Bronchial epithelial cell (primary cell): ENCODE results near the gene MSI1. TPM values are rescaled to one million over a fixed set of nuclear protein-coding genes. Genes with fewer than 3 reads are reported as not detected.

Experiments used
- DNase-seq: peaks from one replicate; pipeline ENCODE4 v3.0.0-alpha.2; 2010; ENCODE audit warnings: low read depth
- FAIRE-seq: peaks from 2 replicates; lab custom pipeline; 2011; peaks lifted over from hg19 to GRCh38; lab: Jason Lieb, UNC
- H3K27me3 ChIP-seq: 2 replicates; pipeline ENCODE4 v1.5.1; 2011; ENCODE audit warnings: low read length; ENCODE audit not compliant: control insufficient read depth, insufficient read depth
- H3K36me3 ChIP-seq: 2 replicates; pipeline ENCODE4 v1.5.1; 2011; ENCODE audit warnings: low read length; ENCODE audit not compliant: control insufficient read depth, insufficient read depth
- H3K4me3 ChIP-seq: 2 replicates; pipeline ENCODE4 v1.5.1; 2011; ENCODE audit warnings: mild to moderate bottlenecking, low read depth, low read length, control low read depth
- total RNA-seq: library from RNA; depleted of rRNA; stranded (reverse); fragments of >200 nt; gene quantifications from 2 replicates; pipeline ENCODE4 v1.2.1, GENCODE V29; 2014
- TF ChIP-seq, protein P1 (sequence below): IDR thresholded peaks from 2 replicates; pipeline ENCODE4 v1.5.1; 2011; ENCODE audit warnings: mild to moderate bottlenecking, moderate library complexity, low read length, control low read depth, inconsistent platforms; ENCODE audit not compliant: insufficient read depth, severe bottlenecking

The MSI1 gene
- total RNA-seq, 1 donor from 2014 or later = not detected

DNA sequence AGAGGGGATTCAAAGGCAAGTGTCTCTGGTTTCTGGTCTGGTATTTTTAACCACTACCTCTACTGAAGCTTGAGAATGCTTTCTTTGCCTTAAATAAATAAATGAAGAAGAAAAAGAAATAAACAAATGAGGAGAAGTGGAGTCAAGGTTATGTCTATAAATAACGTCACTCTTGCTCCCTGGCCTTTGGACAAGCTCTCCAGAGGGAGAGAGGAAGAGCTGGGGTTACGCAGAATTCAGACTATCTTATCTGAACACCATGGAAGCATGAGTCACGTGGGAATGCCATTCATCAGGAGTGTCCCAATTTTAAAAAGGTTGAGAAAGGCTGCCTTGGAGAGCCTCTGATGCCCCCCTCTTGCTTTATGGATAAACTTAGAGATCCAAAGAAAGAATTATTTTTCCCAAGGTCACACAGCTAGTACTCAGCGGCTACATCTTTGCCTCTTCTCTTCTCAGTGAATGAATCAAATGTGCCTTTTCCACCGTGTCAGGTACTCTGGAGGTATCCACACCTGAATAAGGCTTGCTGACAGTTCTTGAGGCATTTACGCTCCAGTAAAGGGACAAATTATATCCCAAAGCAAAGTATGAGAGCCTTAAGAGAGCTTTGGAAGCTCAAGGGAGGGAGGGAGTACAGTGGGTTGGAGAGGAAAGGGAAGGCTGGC is 12.9 kb upstream of the MSI1 start:
- H3K27me3 ChIP-seq = peaks cover 2% of the 10 kb centered on the region
- TF ChIP-seq, protein P1, sequence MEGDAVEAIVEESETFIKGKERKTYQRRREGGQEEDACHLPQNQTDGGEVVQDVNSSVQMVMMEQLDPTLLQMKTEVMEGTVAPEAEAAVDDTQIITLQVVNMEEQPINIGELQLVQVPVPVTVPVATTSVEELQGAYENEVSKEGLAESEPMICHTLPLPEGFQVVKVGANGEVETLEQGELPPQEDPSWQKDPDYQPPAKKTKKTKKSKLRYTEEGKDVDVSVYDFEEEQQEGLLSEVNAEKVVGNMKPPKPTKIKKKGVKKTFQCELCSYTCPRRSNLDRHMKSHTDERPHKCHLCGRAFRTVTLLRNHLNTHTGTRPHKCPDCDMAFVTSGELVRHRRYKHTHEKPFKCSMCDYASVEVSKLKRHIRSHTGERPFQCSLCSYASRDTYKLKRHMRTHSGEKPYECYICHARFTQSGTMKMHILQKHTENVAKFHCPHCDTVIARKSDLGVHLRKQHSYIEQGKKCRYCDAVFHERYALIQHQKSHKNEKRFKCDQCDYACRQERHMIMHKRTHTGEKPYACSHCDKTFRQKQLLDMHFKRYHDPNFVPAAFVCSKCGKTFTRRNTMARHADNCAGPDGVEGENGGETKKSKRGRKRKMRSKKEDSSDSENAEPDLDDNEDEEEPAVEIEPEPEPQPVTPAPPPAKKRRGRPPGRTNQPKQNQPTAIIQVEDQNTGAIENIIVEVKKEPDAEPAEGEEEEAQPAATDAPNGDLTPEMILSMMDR = no peak
- H3K36me3 ChIP-seq = no peaks in the 10 kb centered on the region
- DNase-seq (peak; percentile 10), FAIRE-seq (no peak)
- no peak overlapping the region for H3K4me3 ChIP-seq

DNA sequence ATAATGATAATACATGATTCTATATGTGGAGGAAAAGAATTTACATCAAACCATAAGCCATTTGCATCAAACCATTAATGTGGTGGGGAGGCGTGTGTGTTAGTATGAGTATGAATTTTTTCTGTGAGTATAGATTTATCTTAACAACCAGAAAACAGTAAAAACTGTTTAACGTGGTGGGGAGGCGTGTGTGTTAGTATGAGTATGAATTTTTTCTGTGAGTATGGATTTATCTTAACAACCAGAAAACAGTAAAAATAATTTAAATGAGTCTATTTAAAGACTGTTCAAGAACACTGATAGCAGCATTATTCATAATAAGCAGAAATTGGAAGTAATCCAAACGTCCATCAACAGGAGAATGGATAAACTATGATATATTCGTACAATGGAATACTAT is 9.1 kb upstream of the MSI1 start:
- FAIRE-seq = no peak
- TF ChIP-seq, protein P1 = no peak

DNA sequence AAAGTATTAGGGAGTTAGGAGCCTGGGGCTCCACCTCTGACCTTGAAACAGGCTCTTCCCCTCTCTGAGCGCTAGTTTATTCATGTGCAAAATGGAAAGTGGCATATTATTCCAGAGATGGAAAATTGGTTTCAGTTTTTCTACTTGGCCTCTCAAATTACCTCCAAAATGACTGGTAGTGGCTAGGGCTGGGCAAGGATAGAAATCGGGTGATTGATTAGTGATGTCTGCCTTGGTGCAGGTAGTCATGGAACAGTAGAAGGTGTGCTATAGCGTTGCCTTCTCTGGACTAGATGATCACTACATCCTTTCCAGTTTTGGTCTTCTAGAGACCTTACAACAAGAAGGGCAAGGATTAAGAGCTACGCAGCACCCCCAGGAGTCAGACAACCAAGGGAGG is 8.6 kb upstream of the MSI1 start:
- Histone ChIP-seq H3K4me3 (no peak overlapping the region), H3K27me3 (peaks cover 5% of the 10 kb centered on the region), H3K36me3 (no peaks in the 10 kb centered on the region)
- FAIRE-seq = no peak
- TF ChIP-seq, protein P1 = no peak
- DNase-seq = no peak

More for the DNA sequence above, 9.1 kb upstream of the MSI1 start:
- peaks cover 3% of the 10 kb centered on the region for H3K27me3 ChIP-seq
- H3K36me3 ChIP-seq = no peaks in the 10 kb centered on the region
- no peak overlapping the region for H3K4me3 ChIP-seq
- DNase-seq = no peak

DNA sequence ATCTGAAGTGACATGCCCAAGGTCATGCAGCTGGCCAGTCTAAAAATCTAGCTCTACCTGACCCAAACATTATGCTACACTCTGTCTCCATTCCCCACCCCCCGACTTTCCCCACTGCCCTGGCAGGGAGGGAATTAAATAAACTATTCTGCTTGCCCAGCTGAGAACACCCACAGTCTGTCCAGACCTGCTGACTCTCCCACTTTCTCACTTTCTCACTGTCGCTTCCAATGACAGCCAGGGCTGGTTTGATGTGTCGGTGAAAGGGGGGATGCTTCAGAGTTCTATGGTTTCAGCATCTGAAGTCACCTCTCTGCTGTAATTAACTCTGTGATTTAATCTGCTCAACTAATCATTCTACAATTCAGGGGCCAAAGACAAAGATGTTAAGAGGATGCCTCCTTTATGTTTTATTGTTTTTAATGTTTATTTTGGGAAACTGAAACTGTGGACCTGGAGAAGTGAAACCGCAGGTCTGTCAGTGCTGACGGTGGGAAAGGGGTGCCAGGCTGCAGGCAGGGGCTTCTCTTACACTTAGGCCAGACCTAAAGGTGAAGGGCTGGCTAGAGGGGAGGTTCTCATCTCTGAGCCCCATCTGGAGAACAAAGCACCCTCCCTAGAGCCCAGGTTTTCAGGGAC is 8.1 kb upstream of the MSI1 start:
- Histone ChIP-seq H3K27me3 (peaks cover 5% of the 10 kb centered on the region), H3K36me3 (no peaks in the 10 kb centered on the region)
- FAIRE-seq = no peak

DNA sequence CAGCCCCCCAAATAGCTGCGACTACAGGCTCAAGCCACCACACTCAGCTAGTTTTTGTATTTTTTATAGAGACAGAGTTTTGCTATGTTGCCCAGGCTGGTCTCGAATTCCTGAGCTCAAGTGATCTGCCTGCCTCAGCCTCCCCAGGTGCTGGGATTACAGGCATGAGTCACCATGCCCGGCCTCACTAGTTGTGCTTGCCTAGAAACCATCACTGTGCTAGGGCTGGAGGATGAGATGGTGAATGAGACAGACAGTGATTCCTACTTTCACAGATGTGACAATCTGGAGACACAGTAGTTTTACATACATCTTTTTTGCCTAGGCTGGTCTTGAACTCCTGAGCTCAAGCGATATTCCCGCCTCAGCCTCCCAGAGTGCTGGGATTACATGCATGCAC is 7.5 kb upstream of the MSI1 start:
- TF ChIP-seq, protein P1 = no peak
- Histone ChIP-seq H3K36me3 (no peaks in the 10 kb centered on the region), H3K27me3 (peaks cover 7% of the 10 kb centered on the region), H3K4me3 (no peak overlapping the region)
- FAIRE-seq (no peak), DNase-seq (peak; percentile 34)

More for the DNA sequence above, 8.1 kb upstream of the MSI1 start:
- no peak overlapping the region for H3K4me3 ChIP-seq
- TF ChIP-seq, protein P1 = no peak
- no peak for DNase-seq
